HL-60/S4 treated with phorbol 12-myristate 13-acetate at 8.2 ng/mL for 4 days and 3 days (cell line): ENCODE measurements around the gene LEPR.
"Not testable (repeated sequence)": the region's sequence is repeated elsewhere in the genome, so short reads cannot be mapped to it uniquely, and the experiment has no call there.

Experiments
- in situ Hi-C: fragments of 300-500 bp; cut with MboI; formaldehyde crosslinking; loops from 2 replicates; pipeline ENCODE4 v1.15.0; 2022; ENCODE audit warnings: low sequenced_read_pairs

Gene LEPR

GRCh38 chr1:65420590-65421350 lies at the start of gene LEPR, which contains the start of gene LEPROT:
Gene LEPR (plus strand): TSS chr1:65420668. CDS start chr1:65565566, 144,898 bp downstream.
Gene LEPROT (plus strand): TSS chr1:65420668. CDS start chr1:65420725, 57 bp downstream.
- in situ Hi-C loops, result no loop called here

- in situ Hi-C loops, result no loop called here
Observed at GRCh38 chr1:65371544-65371943, 48.9 kb upstream of the LEPR start.

GRCh38 chr1:65372557-65372956 lies 47.9 kb upstream of the LEPR start:
- in situ Hi-C loops, result no loop called here

- in situ Hi-C loops, result no loop called here
Observed at GRCh38 chr1:65377496-65378246, 42.8 kb upstream of the LEPR start.

- in situ Hi-C loops, result no loop called here
Observed at GRCh38 chr1:65378247-65378946, 42.1 kb upstream of the LEPR start.

GRCh38 chr1:65384426-65384825 lies 36.0 kb upstream of the LEPR start:
- in situ Hi-C loops, result not testable (repeated sequence)

- in situ Hi-C loops, result no loop called here
Observed at GRCh38 chr1:65386439-65386838, 34.0 kb upstream of the LEPR start.

- in situ Hi-C loops, result no loop called here
Observed at GRCh38 chr1:65387821-65388220, 32.6 kb upstream of the LEPR start.

- in situ Hi-C loops, result no loop called here
Observed at GRCh38 chr1:65388908-65389695, 31.4 kb upstream of the LEPR start.

- in situ Hi-C loops, result no loop called here
Observed at GRCh38 chr1:65392497-65392896, 28.0 kb upstream of the LEPR start.

GRCh38 chr1:65393347-65393746 lies 27.1 kb upstream of the LEPR start:
- in situ Hi-C loops, result no loop called here

- in situ Hi-C loops, result no loop called here
Observed at GRCh38 chr1:65393928-65394327, 26.5 kb upstream of the LEPR start.

- in situ Hi-C loops, result no loop called here
Observed at GRCh38 chr1:65395887-65396612, 24.4 kb upstream of the LEPR start.

- in situ Hi-C loops, result no loop called here
Observed at GRCh38 chr1:65398083-65398482, 22.4 kb upstream of the LEPR start.

GRCh38 chr1:65399003-65399402 lies 21.5 kb upstream of the LEPR start:
- in situ Hi-C loops, result no loop called here

- in situ Hi-C loops, result no loop called here
Observed at GRCh38 chr1:65401612-65402011, 18.9 kb upstream of the LEPR start.

- in situ Hi-C loops, result no loop called here
Observed at GRCh38 chr1:65404941-65405340, 15.5 kb upstream of the LEPR start.

GRCh38 chr1:65407877-65408276 lies 12.6 kb upstream of the LEPR start:
- in situ Hi-C loops, result no loop called here

- in situ Hi-C loops, result no loop called here
Observed at GRCh38 chr1:65409314-65409713, 11.2 kb upstream of the LEPR start.

GRCh38 chr1:65409816-65410326 lies 10.6 kb upstream of the LEPR start:
- in situ Hi-C loops, result no loop called here
